ENCODE measurements around the gene TBC1D22B.

The TBC1D22B gene

DNA sequence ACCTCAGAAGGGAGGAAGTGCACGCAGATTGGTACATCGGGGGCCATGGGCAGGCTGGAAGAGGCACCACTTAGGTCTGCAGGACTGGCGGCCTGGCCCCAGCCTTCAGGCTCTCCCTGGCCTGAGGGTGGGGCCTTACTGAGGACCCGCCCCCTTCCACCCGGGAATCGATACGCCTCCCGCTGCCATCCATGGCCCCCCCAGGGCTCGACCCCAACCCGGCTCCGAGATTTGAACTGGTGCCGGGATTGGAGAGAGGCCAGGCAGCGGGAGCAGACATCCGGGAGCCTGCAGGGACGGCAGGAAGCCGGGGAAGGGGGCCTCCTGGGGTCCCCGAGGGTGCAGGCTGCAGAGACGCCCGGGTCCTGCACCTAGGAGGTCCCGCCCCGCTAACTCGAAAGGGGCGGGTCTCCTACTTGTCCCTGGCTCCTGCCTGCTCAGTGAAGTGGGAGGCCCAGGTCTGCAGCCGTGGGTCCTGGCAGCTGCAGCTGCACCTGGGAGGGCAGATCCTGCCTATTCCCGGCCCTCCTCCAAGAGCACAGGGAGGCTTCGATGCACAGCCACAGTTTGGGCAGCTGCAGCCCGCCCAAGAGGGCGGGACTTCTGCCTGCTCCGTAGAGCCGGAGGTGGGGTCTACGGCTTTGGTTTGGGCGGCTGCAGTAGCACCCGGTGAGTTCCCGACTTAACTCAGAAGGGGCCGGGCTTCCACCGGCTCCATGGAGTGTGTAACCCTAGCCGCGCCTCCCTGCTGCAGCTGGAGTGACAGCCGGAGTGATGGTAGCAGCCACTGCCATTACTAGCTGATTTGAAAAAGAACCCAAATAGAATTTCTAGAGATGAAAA is 35.2 kb upstream of the TBC1D22B start:
- Histone ChIP-seq H3K79me2 (ENCODE audit: control insufficient read depth, insufficient read depth, low read length, unreplicated experiment) (no peaks in the 10 kb centered on the region), H3K27me3 (ENCODE audit: insufficient read depth, low read length) (no peaks in the 10 kb centered on the region), H3K27ac (ENCODE audit: low read depth, low read length) (no peak overlapping the region), H3K36me3 (ENCODE audit: insufficient read depth, low read length) (no peaks in the 10 kb centered on the region), H2AFZ (ENCODE audit: low read length, unreplicated experiment) (peak overlapping the region; percentile 79), H3K4me3 (ENCODE audit: low read depth, low read length) (peak overlapping the region; percentile 79), H3K4me1 (ENCODE audit: control insufficient read depth, insufficient read depth, low read length, unreplicated experiment) (peaks cover 10% of the 10 kb centered on the region)

DNA sequence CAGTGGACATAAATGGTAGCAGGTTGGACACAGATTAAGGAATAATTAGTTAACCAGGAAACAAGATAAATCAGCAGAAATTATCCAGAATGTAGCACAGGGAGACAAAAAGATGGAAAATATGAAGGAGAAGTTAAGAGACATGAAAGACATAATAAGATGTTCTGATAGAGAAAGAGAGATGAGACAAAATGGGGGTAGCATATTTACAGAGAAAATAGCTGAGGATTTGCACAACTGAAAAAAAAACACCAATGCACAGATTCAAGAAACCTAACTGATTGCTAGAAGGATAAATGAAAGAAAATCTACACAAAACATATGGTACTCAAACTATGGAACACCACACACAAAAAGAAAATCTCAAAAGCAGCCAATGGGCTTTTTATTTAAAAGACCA is 34.6 kb upstream of the TBC1D22B start:
- H2AFZ ChIP-seq (ENCODE audit: low read length, unreplicated experiment): peak overlapping the region; percentile 39
- peak overlapping the region; percentile 79 for H3K4me3 ChIP-seq (ENCODE audit: low read depth, low read length)

DNA sequence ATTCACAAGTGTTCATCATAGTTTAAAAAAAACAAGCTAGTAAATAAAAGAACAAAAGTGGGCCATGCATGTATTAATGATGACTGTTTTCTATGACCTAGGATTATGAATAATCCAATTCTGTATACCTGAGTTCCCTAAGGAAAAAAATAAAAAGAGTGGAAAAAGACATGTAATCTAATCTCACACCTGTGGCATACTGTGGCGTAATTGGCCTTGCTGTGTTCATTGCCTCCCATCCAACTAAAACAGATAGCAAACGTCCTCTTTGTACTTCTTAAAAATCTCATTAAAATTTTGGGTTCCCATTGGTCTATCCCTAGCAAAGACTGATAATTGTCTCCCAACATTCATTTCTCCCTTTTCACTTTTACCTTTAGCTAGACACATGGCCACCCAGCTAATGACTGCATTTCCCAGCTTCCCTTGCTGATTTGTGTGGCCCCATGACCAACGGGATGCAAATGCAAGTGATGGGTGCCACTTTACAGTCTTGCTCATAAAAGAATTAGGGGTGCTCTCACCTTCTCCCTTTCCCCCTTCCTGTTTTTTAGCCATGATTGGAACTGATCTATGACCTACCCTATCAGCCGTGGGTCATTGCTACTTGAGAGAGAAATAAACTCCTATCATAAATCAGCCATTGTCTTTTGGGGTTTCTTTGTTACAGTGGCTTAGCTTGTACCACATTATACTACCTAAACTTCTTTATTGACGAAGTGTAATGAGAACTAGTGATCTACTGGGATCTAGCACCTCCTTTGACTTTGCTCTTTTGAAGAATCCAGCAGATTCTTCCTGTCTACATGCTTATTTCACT is 32.0 kb upstream of the TBC1D22B start:
- Histone ChIP-seq H2AFZ (ENCODE audit: low read length, unreplicated experiment) (no peak overlapping the region), H3K79me2 (ENCODE audit: control insufficient read depth, insufficient read depth, low read length, unreplicated experiment) (no peaks in the 10 kb centered on the region), H3K4me1 (ENCODE audit: control insufficient read depth, insufficient read depth, low read length, unreplicated experiment) (peaks cover 10% of the 10 kb centered on the region), H3K27me3 (ENCODE audit: insufficient read depth, low read length) (no peaks in the 10 kb centered on the region), H3K4me3 (ENCODE audit: low read depth, low read length) (no peak overlapping the region), H3K36me3 (ENCODE audit: insufficient read depth, low read length) (no peaks in the 10 kb centered on the region), H3K27ac (ENCODE audit: low read depth, low read length) (no peak overlapping the region)

More for the DNA sequence above, 34.6 kb upstream of the TBC1D22B start:
- Histone ChIP-seq H3K27ac (ENCODE audit: low read depth, low read length) (no peak overlapping the region), H3K36me3 (ENCODE audit: insufficient read depth, low read length) (no peaks in the 10 kb centered on the region), H3K27me3 (ENCODE audit: insufficient read depth, low read length) (no peaks in the 10 kb centered on the region), H3K79me2 (ENCODE audit: control insufficient read depth, insufficient read depth, low read length, unreplicated experiment) (no peaks in the 10 kb centered on the region), H3K4me1 (ENCODE audit: control insufficient read depth, insufficient read depth, low read length, unreplicated experiment) (peaks cover 10% of the 10 kb centered on the region)

DNA sequence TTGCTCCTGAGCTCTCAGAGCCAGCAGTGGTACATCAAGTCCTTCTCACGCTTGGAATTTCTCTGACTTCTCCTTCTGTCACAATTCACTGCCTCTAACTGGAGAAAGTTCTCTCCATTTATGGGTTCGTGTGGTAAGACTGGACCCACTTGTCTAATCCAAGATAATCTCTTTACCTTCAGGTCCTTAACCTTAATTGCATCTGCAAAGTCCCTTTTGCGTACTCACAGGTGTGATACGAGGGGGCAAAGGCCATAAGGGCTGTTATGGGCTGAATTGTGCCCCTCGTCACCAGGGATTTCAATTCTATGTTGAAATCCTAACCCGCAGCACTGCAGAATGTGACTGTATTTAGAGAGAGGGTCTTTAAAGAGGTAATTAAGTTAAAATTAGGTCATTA is 27.5 kb upstream of the TBC1D22B start:
- no peaks in the 10 kb centered on the region for H3K36me3 ChIP-seq (ENCODE audit: insufficient read depth, low read length)
- H3K27ac ChIP-seq (ENCODE audit: low read depth, low read length): no peak overlapping the region
- H3K4me1 ChIP-seq (ENCODE audit: control insufficient read depth, insufficient read depth, low read length, unreplicated experiment): no peaks in the 10 kb centered on the region
- H2AFZ ChIP-seq (ENCODE audit: low read length, unreplicated experiment): no peak overlapping the region
- H3K27me3 ChIP-seq (ENCODE audit: insufficient read depth, low read length): no peaks in the 10 kb centered on the region
- no peaks in the 10 kb centered on the region for H3K79me2 ChIP-seq (ENCODE audit: control insufficient read depth, insufficient read depth, low read length, unreplicated experiment)
- H3K4me3 ChIP-seq (ENCODE audit: low read depth, low read length): no peak overlapping the region

DNA sequence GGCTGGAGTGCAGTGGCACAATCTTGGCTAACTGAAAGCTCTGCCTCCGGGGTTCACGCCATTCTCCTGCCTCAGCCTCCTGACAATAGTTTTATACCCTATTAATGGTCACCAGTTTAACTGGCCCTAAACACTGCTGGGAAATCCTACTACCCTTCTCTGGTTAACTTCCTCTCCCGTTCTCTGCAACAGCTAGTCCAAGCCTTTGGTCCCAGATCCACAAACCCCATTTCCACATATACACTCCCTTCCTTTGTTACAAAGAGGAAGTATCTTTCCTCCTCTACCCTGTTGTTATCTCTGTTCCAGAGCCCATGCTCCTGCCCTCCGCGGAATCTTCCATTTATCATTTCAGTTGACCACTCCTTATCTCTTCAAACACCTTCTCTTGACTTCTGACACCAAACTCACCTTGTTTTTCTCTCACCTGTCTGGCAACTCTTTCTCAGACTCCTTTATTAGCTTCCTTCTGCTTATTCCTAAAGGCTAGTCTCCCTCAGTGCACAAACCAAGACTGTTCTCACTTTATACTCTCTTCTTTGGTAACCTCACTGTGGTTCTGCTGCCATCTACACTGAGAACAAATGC is 25.0 kb upstream of the TBC1D22B start:
- no peaks in the 10 kb centered on the region for H3K27me3 ChIP-seq (ENCODE audit: insufficient read depth, low read length)
- peaks cover 6% of the 10 kb centered on the region for H3K4me1 ChIP-seq (ENCODE audit: control insufficient read depth, insufficient read depth, low read length, unreplicated experiment)
- no peak overlapping the region for H3K27ac ChIP-seq (ENCODE audit: low read depth, low read length)
- H3K79me2 ChIP-seq (ENCODE audit: control insufficient read depth, insufficient read depth, low read length, unreplicated experiment): no peaks in the 10 kb centered on the region
- no peak overlapping the region for H2AFZ ChIP-seq (ENCODE audit: low read length, unreplicated experiment)
- H3K4me3 ChIP-seq (ENCODE audit: low read depth, low read length): no peak overlapping the region
- H3K36me3 ChIP-seq (ENCODE audit: insufficient read depth, low read length): no peaks in the 10 kb centered on the region

DNA sequence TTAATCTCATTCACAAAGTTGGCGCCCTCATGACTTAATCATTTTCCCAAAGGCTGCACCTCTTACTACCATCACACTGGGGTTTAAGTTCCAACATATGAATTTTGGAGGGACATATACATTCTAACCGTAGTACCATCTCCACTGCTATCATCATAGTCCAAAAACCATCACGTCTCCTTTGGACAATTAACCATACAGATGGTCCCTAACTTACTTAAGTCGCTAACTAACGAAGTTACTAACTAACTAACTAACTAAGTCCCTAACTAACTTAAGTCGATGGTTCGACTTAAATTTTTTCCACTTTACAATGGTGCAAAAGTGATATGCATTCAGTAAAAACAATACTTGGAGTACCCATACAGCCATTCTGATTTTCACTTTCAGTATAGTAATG is 24.0 kb upstream of the TBC1D22B start:
- Histone ChIP-seq H2AFZ (ENCODE audit: low read length, unreplicated experiment) (no peak overlapping the region), H3K27me3 (ENCODE audit: insufficient read depth, low read length) (no peaks in the 10 kb centered on the region), H3K36me3 (ENCODE audit: insufficient read depth, low read length) (no peaks in the 10 kb centered on the region), H3K4me3 (ENCODE audit: low read depth, low read length) (no peak overlapping the region), H3K27ac (ENCODE audit: low read depth, low read length) (no peak overlapping the region), H3K79me2 (ENCODE audit: control insufficient read depth, insufficient read depth, low read length, unreplicated experiment) (no peaks in the 10 kb centered on the region), H3K4me1 (ENCODE audit: control insufficient read depth, insufficient read depth, low read length, unreplicated experiment) (peaks cover 9% of the 10 kb centered on the region)

DNA sequence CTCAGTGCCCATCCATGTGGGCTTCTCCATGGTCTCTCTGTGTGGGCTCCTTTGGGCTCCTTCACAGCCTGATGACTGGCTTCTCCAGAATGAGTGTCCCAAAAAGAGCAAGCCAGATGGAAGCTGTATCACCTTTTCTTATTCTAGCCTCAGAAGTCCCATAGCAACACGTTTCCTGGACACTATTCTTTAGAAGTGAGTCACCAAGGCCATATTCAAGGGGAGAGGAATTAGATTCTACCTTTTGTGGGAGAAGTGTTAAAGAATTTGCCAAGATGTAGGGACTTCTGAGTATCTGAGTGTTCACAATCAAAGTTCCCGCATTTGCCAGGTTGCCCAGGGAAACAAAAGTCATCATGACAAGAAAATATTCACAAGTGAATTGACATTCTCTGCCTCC is 20.7 kb upstream of the TBC1D22B start:
- no peak overlapping the region for H2AFZ ChIP-seq (ENCODE audit: low read length, unreplicated experiment)
- H3K27ac ChIP-seq (ENCODE audit: low read depth, low read length): no peak overlapping the region
- H3K27me3 ChIP-seq (ENCODE audit: insufficient read depth, low read length): no peaks in the 10 kb centered on the region
- H3K4me1 ChIP-seq (ENCODE audit: control insufficient read depth, insufficient read depth, low read length, unreplicated experiment): peaks cover 30% of the 10 kb centered on the region
- H3K4me3 ChIP-seq (ENCODE audit: low read depth, low read length): no peak overlapping the region
- no peaks in the 10 kb centered on the region for H3K36me3 ChIP-seq (ENCODE audit: insufficient read depth, low read length)
- no peaks in the 10 kb centered on the region for H3K79me2 ChIP-seq (ENCODE audit: control insufficient read depth, insufficient read depth, low read length, unreplicated experiment)

DNA sequence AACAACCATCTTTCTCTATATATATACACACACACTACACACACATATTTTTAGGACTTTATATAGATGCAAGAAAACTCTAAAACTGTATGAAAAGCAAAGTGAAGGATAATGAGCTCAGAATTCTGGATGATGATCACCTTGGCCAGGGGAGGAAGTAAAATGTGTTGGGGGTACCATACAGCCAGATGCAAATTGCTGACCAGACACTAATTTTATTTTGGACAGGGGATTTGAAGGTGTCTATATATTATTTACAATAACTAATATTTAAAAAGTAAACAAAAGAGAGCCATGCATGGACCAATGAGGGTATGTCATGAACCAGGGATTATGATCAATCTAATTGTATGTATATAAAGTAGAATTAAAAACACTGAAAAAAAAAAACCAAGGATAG is 19.8 kb upstream of the TBC1D22B start:
- Histone ChIP-seq H3K27me3 (ENCODE audit: insufficient read depth, low read length) (no peaks in the 10 kb centered on the region), H3K4me3 (ENCODE audit: low read depth, low read length) (no peak overlapping the region), H3K4me1 (ENCODE audit: control insufficient read depth, insufficient read depth, low read length, unreplicated experiment) (peaks cover 39% of the 10 kb centered on the region), H2AFZ (ENCODE audit: low read length, unreplicated experiment) (no peak overlapping the region), H3K27ac (ENCODE audit: low read depth, low read length) (no peak overlapping the region), H3K36me3 (ENCODE audit: insufficient read depth, low read length) (no peaks in the 10 kb centered on the region), H3K79me2 (ENCODE audit: control insufficient read depth, insufficient read depth, low read length, unreplicated experiment) (no peaks in the 10 kb centered on the region)

DNA sequence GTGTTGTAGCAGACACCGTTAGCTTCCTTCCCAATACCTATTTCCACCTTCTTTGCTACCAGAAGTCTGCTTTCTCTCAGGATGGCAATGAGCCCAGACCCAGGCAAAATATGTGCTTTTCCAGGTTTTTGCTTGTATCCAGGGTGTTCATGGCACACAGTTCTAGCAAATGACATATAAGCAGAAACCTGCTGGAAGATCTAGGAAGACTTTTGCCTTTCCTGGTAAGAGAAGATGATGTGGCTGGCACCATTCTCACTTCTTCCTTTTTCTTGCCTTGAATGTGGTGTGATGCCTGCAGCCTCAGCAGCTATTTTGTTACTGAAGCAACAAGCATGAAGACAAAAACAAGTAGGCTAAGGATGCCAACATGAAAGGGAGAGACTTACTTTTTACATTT is 19.2 kb upstream of the TBC1D22B start:
- no peaks in the 10 kb centered on the region for H3K27me3 ChIP-seq (ENCODE audit: insufficient read depth, low read length)
- no peaks in the 10 kb centered on the region for H3K79me2 ChIP-seq (ENCODE audit: control insufficient read depth, insufficient read depth, low read length, unreplicated experiment)
- no peak overlapping the region for H2AFZ ChIP-seq (ENCODE audit: low read length, unreplicated experiment)
- H3K27ac ChIP-seq (ENCODE audit: low read depth, low read length): peak overlapping the region; percentile 100; the same call in 1 of the 2 replicates
- no peak overlapping the region for H3K4me3 ChIP-seq (ENCODE audit: low read depth, low read length)
- H3K36me3 ChIP-seq (ENCODE audit: insufficient read depth, low read length): no peaks in the 10 kb centered on the region
- peaks cover 45% of the 10 kb centered on the region for H3K4me1 ChIP-seq (ENCODE audit: control insufficient read depth, insufficient read depth, low read length, unreplicated experiment)

DNA sequence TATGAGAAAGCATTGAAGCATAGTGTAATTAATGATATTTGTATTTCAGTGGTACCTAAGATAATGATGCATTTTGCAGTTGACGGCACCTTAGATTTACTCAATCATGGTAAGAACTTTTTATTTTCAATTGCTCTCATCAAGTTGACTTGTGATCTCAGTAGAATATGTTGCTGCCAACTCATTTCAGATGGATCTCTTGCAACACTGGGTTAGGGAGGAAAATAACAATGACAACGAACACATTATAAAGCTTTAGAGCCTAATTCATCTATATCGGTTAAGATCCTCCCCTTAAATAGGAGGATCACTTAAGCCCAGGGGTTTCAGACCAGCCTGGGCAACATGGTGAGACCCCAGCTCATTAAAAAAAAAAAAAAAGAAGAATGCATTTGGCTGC is 18.0 kb upstream of the TBC1D22B start:
- peak overlapping the region; percentile 100 for H3K27ac ChIP-seq (ENCODE audit: low read depth, low read length)
- no peaks in the 10 kb centered on the region for H3K27me3 ChIP-seq (ENCODE audit: insufficient read depth, low read length)
- H3K4me3 ChIP-seq (ENCODE audit: low read depth, low read length): no peak overlapping the region
- no peaks in the 10 kb centered on the region for H3K36me3 ChIP-seq (ENCODE audit: insufficient read depth, low read length)
- no peak overlapping the region for H2AFZ ChIP-seq (ENCODE audit: low read length, unreplicated experiment)
- peaks cover 56% of the 10 kb centered on the region for H3K4me1 ChIP-seq (ENCODE audit: control insufficient read depth, insufficient read depth, low read length, unreplicated experiment)
- no peaks in the 10 kb centered on the region for H3K79me2 ChIP-seq (ENCODE audit: control insufficient read depth, insufficient read depth, low read length, unreplicated experiment)
